Medulla oblongata (tissue), 1 donor: ENCODE measurements around the gene WDR90.

Source experiments
- DNase-seq: peaks from one replicate; pipeline ENCODE4 v3.0.0-alpha.2; 2015; ENCODE audit errors: extremely low spot score

The WDR90 gene

DNA sequence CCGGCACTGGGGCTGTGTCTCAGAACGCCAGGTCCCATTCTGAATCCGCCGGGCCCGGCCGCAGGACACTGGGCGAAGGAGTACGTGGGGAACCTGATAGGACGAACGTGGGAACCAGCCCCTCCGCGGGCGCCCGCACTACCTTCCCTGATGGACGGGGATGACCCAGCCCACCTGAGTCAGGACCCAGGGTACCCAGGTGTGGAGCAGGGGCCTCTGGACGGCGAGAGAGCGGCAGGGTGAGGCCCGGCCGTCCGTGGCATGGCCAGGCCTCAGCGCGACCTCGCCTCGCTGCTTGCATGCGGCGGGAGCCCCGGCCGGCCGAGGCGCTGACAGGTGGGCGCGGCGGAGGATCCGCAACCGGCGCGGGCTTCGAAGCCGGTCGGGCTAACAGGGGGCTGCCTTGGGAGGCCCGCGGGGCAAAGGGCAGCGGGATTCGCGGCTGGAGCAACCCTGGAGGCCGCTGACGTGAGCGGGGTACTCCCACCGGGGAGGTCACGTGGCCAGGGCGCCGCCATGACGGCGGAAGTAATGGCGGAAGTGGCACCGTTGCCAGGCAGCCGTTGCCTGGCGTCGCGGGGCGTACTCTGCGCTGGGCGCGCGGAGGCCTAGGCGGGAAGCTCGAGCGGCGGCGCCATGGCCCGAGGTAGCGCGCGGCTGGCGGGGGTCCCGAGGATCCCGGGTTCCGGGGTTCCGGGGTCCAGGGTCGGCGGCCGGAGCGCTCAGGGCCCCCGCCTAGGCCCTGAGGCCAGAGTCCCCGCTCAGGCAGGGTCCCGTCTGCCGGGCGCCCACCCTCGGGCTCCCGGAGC is at the start of gene WDR90:
Gene WDR90 (plus strand): TSS at position 585 of the 809 bp plus-strand sequence. CDS start 52 bp downstream, at position 637.
- DNase-seq: peak; percentile 95

DNA sequence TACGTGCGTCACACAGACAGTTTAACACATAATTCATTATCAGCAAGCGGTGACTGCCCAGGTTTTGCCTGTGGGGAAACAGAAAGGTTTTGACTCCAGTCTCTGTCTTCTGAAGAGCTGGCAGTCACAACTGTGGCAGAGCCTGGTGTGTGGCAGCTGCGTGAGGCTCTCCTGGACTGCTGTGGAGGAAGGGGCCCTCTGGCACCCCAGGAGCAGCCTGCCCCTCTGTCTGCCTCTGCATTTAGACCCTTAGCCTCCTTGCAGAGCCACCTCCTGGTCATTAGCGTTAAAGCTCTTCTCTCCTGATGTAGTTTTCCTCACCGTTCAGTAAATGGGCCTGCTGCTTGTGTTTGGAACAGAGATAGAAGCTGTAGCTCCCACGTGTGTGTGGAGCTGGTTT is 48.4 kb upstream of the WDR90 start:
- DNase-seq: no peak

DNA sequence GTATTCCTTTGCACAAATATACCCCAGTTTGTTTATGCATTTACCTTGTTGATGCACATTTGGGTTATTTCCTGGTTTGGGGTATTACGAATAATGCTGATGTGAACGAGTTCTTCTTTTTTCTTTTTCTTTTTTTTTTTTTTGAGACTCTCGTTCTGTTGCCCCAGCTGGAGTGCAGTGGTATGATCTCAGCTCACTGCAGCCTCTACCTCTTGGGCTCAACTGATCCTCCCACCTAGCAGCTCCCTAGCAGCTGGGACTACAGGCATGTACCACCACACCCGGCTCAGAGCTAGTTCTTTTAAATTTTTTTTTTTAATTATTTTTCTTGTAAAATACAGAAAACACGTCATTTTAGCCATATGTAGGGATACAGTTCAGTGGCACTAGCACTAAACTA is 45.2 kb upstream of the WDR90 start:
- DNase-seq: no peak

DNA sequence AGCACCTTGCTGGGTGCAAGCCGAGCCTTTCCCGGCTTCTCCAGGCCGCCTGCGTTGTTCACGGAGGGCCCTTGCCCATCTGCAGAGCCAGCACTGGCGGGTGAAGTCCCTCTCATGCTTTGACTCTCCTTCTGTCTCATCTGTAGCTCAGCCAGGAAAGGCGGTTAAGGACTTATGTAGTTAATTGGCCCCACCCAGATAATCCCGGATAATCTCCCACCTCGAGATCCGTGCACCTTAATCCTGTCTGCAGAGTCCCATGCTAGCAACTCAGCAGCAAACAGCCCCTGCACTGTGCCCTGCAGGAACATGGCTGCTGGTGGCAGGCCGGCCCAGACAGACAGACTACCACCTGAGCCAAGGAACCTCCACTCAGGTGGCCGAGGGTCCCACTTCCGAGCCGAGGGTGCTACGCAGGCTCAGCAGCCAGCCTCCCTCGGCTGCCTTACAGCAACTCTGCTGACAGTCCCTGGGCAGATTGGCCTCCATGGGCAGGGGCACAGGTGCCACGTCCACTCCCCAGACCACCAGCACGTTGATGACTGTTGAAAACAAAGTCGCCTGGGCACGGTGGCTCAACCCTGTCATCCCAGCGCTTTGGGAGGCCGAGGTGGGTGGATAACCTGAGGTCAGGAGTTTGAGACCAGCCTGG is 42.4 kb upstream of the WDR90 start:
- DNase-seq: no peak

DNA sequence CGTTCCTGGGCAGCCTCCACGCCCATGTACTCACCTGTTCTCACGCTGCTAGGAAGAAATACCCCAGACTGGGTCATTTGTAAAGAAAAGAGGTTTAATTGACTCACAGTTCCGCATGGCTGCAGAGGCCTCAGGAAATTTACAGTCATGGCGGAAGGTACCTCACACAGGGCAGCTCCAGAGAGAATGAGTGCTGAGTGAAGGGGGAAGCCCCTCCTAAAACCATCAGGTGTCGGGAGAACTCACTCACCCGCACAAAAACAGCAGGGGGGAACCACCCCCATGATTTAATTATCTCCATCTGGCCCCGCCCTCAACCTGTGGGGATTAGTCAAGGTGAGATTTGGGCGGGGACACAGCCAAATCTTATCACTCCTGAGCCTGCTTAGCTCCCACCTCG is 41.1 kb upstream of the WDR90 start:
- no peak for DNase-seq

DNA sequence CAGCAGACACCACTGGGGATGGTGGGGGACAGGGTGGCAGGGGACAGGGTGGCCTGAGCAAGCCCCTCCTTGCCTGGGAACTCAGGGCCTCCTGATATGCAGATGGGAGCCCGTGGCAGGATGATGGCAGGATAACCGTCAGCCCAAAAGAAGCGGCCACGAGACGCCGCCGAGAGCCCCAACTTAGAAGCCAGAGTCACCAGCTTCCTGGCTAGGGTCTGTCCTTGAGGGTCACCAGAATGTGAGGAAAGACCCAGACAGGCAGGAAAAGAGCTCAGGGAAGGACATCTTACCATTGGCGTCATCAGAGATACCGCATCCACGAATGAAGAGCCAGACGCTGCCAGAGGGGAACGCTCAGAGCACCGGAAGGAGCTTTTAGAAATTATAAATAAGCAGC is 39.8 kb upstream of the WDR90 start:
- no peak for DNase-seq

DNA sequence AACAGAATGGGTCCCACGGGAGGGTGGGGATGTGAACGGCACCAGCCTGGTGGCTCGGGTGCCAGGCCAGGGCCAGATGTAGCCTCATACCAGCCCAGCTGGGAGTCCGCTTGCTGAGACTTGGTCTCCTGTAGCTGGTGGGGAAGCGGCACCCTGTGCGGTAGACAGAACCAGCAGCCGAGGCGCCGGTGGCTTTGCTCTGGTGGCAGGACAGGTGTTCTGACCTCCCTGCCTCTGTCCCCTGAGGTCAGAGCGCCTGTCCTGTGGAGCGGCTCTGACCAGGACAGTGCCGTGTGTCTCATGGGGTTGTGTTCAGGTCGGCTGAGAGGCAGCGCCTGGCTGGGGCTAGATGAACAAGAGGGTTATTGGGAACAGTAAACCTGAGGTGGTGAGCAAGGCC is 39.2 kb upstream of the WDR90 start:
- no peak for DNase-seq

DNA sequence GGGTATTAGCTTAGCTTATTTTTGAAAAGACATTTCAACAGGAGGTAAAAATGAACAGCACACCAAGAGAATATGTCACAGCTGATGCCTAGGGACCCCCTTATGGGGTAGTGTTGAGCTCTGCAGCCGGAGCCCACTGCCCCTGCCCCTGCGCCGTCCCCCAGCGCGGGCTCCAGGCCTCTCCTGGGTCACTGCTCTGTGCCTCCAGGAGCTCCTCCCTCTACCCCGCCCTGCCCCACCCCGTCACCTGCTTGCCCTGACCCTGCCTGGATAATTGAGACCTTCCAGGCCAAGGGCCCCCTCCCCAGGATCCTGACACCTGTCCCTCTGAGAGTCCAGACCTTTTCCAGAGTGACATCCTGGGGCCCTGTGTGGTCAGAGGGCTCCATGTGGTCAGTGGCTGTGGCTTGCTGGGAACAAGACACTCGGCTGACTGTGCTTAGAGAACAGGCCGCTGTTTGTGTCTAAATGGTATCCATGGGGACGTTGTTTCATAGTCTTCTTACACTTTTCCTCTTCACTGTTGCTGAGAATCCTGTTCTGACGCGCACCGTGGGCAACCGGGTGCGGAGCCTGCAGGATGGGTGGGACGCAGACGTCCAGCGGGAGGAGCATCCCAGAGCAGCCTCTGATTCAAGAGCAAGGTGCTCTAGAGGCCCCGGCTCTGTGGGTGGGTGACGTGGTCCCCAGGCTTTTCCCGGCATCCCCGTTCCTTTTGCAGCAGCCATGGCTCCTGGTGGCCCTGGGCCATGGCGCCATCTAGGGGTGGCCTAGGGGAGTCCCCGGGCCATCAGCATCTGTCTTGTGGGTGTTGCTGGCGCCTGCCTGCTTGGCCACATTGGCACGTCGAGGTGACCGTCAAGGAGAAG is 38.4 kb upstream of the WDR90 start:
- peak; percentile 70 for DNase-seq

DNA sequence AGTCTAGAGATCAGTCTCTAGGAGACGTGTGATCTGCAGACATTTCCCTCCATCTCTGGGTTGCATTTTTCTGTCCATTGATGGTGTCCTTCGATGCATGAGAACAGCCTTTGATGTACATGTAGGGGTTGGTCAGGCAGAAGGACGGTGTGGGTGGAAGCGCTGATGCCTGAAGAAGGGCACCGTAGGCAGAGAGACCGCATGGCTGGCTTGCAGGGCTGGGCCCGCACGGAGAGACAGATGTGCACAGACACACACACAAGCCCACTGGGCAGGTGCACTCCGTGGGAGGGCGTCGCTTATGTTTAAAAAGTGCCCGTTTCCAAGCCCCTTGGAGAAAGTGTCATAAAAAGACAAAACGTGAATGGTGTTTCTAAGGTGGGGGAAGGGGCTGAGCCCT is 34.0 kb upstream of the WDR90 start:
- DNase-seq: no peak

DNA sequence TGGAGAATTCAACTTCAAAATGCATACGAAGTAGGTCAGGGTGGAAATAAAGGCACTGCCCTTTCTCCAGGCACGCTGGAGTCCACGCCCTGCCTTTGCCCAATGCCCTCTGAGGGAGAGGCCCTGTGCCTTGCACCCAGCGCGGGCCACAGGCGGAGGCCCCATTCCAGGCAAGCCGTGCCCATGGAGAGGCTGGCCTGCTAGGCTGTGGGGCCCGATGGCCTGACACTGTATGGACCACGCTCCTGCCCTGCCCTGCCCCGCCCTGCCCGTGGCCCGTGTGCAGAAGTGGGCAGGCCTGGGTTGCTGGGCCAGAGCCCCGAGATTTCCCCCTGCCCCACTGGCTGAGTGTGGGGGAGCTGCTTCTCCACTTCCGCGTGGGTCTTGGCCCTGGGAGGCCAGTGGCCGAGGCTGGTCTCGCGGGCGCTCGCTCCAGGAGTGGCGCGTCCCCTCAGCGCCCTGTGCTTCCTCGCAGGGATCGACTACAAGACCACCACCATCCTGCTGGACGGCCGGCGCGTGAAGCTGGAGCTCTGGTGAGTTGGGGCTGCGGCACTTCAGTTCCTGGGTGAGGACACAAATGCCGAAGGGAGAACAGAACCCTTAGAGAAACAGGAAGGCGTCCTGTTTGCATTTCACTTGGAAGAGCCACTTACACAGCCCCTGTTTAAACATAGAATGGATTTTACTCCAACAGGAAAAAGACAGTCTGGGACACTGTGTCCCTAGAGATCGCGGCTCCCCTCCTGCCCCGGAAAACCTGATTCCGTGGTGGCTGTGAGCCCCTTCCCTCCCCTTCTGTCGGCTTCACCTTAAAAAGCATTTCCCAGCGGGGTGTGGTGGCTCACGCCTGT is 32.2 kb upstream of the WDR90 start:
- DNase-seq: no peak

DNA sequence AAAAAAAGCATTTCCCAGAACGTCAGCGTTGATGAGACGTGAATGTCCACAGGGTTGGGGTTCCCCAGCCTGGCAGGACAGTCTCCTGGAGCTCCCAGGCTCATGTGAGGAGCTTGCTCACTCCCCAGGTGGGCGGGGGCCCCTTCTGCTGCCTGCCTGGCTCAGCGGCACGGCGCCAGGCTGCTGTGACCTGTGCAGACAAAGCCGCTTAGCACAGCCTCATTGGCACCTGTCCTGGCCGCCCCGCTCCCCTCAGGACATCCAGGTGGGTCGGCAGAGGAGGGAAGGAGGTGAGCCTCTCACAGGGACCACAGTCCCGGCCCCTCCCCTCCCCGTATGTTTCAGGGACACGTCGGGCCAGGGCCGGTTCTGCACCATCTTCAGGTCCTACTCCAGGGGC is 31.3 kb upstream of the WDR90 start:
- no peak for DNase-seq

DNA sequence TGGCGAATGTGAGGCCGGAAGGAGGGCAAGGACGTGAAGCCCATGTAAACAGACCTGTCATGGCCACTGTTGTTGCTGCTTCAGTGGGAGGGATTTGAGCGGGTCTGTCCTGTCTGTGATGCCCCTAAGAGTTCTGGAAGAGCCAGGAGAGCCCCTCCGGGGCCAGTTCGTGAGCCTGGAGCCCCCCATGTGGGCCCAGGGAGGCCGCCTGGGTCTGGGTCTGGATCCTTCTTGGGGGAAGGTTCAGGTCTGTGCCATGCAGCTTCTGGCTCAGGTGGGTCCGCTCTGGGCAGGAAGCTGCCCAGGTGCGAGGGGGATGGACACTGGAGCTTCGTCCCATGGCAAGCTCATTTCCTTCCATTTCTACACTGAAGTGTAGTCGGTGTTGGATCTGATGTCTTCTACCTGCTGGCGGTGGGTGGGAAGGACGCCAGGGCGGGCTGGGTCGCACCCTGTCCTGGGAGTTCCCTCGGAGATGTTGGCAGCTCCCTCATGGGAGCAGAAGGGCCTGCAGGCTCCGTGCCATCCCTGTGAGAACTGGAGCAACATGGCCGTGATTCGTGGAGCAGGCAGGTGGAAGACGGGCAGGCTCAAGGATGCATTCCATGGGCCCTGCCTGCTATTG is 29.6 kb upstream of the WDR90 start:
- no peak for DNase-seq

DNA sequence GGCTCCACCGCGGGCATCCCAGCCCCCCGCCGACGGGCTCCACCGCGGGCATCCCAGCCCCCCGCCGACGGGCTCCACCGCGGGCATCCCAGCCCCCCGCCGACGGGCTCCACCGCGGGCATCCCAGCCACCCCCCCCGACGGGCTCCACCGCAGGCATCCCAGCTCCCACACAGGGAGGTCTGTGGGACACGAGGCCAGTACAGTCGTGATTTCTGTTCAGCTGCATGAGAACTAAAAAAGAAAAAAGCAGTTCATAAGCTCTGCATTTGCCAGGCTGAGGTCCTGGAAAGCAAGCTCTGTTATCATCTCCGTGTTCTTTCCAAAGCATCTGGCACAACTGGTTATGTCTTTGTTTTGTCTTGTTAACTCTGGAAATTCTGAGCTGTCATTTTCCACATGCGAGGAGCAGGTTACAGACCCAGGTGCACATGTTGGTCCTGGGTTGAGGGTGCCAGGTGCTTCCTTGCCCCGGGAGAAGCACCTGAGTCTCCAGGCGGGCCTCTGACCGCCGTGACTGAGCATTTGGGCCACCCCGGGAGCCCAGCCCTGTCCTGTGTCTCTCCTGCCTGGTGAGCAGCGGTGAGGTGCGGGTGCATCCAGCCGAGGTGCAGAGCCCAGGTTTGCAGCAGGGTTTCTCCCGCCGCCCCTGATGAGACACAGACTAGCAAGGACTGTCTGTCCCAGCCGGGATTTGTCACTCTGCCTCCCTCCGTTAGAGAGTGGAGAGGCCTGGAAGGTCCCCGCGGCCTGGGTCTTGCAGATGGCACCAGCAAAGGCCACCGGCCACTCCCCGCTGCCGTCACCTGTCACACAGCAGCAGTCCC is 28.3 kb upstream of the WDR90 start:
- no peak for DNase-seq

DNA sequence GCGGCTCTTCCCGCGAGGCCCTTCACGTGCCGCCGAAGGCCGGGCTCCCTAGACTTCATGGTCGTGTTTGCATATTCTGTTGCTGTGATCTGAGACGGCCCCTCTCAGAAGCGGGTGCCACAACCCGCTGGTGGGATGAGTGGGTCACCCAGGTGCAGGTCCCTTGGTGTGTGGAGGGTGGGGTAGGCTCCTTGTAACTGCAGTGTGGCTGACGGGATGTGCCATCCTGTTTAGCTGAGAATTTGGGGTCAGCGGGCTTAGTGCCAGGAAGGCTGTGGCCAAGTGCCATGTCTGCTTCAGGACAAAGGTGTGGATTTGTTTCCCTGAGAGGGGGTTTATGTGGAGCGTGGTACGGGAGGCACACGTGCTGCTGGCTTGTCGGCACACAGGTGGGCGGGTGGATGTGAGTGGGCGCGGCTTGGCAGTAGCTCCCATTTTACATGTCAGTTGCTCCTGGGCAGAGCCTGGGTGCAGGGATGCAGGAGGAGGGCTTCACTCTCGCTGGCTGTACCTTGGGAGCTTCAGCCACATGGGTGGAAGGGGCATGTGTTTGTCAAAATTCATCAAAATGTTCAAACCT is 27.5 kb upstream of the WDR90 start:
- no peak for DNase-seq

DNA sequence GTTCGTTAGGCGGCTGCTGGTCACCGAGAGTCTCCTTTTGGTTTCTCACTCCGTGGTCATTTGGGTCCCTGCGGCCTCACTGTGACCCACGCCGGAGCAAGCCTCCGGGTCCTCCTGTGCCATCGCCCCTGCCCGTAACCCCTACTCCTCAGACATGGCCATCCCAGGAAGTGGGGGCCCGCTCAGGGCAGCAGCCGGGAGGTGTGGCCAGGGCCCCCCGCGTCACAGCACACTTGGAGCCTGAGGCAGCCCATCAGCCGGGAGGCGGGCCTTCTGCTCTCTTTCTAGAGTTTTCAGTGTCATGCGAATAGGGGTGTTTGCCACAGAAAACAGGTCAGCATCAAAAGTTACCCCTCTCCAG is 26.3 kb upstream of the WDR90 start:
- DNase-seq: no peak

DNA sequence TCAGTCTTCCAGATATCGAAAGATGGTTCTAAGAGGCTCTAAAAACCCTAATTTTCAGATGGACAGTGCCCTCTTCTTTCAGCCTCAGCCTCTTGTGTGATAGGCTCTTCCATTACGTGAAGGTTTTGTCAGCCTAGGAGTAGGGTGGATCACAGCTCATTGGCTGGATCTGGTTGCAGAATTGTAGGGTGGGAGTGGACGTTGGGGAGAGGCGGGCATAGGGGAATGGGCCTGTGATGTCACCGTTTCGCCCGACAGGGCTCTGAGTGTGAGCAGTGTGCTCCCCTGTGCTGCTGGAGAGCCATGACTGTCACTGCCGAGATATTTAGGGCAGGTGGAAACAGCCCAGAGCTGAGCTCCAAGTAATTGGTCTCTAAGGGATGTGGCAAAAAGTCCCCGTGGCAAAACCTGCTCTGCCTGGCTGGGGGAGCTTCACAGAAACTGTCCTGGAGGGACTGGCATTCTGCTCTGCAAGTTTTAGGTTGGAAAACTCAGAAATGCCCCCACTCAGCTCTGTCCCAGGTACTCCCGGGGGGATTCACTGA is 24.6 kb upstream of the WDR90 start:
- no peak for DNase-seq

DNA sequence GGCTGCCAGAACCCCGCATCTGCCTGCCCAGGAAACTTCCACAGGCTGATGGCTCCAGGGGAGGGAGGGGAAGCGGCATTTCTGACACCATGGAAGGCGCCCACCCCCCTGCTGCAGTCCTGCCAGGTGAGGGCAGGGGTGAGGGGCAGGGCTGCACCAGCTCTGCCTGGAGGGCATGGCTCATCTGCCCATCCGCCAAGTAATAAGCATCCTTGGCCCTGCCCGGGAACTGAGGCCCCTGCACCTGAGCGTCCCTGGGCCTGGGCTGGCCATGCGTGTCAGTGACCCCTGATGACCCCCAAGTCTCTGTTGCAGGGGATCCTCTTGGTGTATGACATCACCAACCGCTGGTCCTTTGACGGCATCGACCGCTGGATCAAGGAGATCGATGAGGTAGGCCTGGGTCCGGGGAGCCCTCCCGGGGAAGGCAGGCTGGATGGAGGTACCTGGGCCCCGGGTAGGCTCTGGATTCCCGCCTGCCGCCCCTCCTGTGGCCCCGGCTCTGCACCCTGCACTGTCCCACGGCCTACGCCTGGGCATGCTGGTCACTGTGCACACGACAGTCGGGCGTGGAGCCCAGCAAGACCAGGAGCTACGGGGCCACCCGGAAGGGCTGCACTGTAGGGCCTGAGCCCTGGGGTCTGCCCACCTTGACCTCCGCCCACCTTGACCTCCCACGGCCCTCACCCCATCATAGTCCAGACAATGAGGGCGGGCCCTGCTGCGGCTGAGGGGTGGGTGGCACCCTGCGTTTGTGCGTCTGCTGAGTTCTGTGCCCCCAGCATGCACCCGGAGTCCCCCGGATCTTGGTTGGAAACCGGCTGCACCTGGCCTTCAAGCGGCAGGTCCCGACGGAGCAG is 23.8 kb upstream of the WDR90 start:
- no peak for DNase-seq

DNA sequence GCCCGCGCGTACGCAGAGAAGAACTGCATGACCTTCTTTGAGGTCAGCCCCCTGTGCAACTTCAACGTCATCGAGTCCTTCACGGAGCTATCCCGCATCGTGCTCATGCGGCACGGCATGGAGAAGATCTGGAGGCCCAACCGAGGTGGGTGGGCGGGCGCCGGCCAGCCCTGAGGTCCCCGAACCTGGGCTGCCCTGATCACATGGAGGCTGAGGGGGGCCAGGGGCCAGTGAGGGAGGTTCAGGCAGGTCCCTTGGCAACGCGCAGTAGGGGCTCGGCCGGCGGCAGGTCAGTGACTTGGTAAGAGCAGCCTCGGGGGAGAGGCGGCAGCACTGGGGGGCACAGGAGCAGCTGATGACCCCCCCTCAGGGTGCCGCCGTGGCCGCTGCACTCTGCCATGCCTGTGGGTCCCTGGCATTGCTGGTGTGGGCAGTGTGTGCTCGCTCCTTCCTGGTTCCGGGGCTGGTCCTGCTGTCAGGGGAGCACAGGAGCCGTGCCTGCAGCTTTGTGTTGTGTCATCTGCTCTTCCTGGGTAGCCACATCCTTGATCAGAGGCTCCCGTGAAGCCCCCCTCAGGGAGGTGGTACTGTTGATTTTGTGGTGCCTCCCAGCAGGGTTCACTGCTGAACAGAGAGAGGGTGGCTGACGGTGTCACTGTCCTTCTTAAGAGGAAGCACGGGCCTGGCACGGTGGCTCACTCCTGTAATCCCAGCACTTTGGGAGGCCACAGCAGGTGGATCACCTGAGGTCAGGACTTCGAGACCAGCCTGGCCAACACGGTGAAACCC is 23.0 kb upstream of the WDR90 start:
- DNase-seq: no peak
